ENCODE data around the gene PIM1. TPM values are rescaled to one million over a fixed set of nuclear protein-coding genes. Genes with fewer than 3 reads are reported as not detected.

Gene PIM1
- total RNA-seq, 1 experiment from 2014 or later, result 8.9 TPM

DNA sequence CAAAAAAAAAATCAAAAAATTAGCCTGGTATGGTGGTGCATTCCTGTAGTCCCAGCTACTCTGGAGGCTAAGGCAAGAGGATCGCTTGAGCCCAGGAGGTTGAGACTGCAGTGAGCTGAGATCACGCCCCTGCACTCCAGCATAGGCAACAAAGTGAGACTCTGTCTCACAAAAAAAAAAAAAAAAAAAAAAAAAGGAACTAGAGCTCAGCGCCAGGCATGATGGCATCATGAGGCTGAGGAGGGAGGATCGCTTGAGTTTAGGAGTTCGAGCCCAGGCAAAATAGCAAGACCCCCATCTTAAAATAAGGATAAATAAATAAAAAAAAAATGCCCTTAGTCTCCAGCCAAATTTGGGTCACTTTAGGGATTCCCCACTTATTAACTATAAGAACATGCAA, 40.4 kb upstream of the PIM1 start:
- peaks cover 16% of the 10 kb centered on the region for H3K4me1 ChIP-seq (ENCODE audit: insufficient read depth, low read length, poor library complexity, severe bottlenecking)
- no peak overlapping the region for H3K27ac ChIP-seq (ENCODE audit: low read depth, low read length, poor library complexity, severe bottlenecking)
- intact Hi-C loops (cut with micrococcal nuclease; ENCODE audit: unreplicated experiment), result no loop called here
- H3K27me3 ChIP-seq (replicated peaks; ENCODE audit: insufficient read depth, low read depth, low read length, poor library complexity), result no peaks in the 10 kb centered on the region
- H3K9me3 ChIP-seq (ENCODE audit: low read depth, low read length, poor library complexity, severe bottlenecking), result no peaks in the 10 kb centered on the region
- CTCF ChIA-PET, result no interaction called here
- BruUV-seq (replicated peaks), result no TSS peak
- no peak for DNase-seq (ENCODE audit: low spot score)
- POLR2A ChIA-PET (ENCODE audit: low non-redundant PET), result no interaction called here
- H3K36me3 ChIP-seq (ENCODE audit: insufficient read depth, low read length, poor library complexity, severe bottlenecking), result no peaks in the 10 kb centered on the region
- TF ChIP-seq, protein P1, sequence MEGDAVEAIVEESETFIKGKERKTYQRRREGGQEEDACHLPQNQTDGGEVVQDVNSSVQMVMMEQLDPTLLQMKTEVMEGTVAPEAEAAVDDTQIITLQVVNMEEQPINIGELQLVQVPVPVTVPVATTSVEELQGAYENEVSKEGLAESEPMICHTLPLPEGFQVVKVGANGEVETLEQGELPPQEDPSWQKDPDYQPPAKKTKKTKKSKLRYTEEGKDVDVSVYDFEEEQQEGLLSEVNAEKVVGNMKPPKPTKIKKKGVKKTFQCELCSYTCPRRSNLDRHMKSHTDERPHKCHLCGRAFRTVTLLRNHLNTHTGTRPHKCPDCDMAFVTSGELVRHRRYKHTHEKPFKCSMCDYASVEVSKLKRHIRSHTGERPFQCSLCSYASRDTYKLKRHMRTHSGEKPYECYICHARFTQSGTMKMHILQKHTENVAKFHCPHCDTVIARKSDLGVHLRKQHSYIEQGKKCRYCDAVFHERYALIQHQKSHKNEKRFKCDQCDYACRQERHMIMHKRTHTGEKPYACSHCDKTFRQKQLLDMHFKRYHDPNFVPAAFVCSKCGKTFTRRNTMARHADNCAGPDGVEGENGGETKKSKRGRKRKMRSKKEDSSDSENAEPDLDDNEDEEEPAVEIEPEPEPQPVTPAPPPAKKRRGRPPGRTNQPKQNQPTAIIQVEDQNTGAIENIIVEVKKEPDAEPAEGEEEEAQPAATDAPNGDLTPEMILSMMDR (conservative IDR thresholded peaks at IDR 0.05; ENCODE audit: low read depth, low read length), result no peak
- TF ChIP-seq EZH2 (IDR thresholded peaks at IDR 0.05; ENCODE audit: borderline replicate concordance, low read depth, low read length, poor library complexity, severe bottlenecking), result no peak
- no peak overlapping the region for H3K4me3 ChIP-seq (ENCODE audit: low read depth, low read length, poor library complexity, severe bottlenecking)

GRCh38 chr6:37130704-37131103, 39.2 kb upstream of the PIM1 start:
- Histone ChIP-seq H3K27ac (ENCODE audit: low read depth, low read length, poor library complexity, severe bottlenecking) (no peak overlapping the region), H3K4me3 (ENCODE audit: low read depth, low read length, poor library complexity, severe bottlenecking) (no peak overlapping the region), H3K4me1 (ENCODE audit: insufficient read depth, low read length, poor library complexity, severe bottlenecking) (peaks cover 19% of the 10 kb centered on the region), H3K27me3 (replicated peaks; ENCODE audit: insufficient read depth, low read depth, low read length, poor library complexity) (no peaks in the 10 kb centered on the region), H3K36me3 (ENCODE audit: insufficient read depth, low read length, poor library complexity, severe bottlenecking) (no peaks in the 10 kb centered on the region), H3K9me3 (ENCODE audit: low read depth, low read length, poor library complexity, severe bottlenecking) (no peaks in the 10 kb centered on the region)
- DNase-seq (ENCODE audit: low spot score), result no peak
- POLR2A ChIA-PET (ENCODE audit: low non-redundant PET), result no interaction called here
- no TSS peak for BruUV-seq (replicated peaks)
- TF ChIP-seq EZH2 (IDR thresholded peaks at IDR 0.05; ENCODE audit: borderline replicate concordance, low read depth, low read length, poor library complexity, severe bottlenecking), result no peak
- TF ChIP-seq, protein P1 (conservative IDR thresholded peaks at IDR 0.05; ENCODE audit: low read depth, low read length), result no peak
- intact Hi-C loops (cut with micrococcal nuclease; ENCODE audit: unreplicated experiment), result no loop called here
- CTCF ChIA-PET, result no interaction called here

DNA sequence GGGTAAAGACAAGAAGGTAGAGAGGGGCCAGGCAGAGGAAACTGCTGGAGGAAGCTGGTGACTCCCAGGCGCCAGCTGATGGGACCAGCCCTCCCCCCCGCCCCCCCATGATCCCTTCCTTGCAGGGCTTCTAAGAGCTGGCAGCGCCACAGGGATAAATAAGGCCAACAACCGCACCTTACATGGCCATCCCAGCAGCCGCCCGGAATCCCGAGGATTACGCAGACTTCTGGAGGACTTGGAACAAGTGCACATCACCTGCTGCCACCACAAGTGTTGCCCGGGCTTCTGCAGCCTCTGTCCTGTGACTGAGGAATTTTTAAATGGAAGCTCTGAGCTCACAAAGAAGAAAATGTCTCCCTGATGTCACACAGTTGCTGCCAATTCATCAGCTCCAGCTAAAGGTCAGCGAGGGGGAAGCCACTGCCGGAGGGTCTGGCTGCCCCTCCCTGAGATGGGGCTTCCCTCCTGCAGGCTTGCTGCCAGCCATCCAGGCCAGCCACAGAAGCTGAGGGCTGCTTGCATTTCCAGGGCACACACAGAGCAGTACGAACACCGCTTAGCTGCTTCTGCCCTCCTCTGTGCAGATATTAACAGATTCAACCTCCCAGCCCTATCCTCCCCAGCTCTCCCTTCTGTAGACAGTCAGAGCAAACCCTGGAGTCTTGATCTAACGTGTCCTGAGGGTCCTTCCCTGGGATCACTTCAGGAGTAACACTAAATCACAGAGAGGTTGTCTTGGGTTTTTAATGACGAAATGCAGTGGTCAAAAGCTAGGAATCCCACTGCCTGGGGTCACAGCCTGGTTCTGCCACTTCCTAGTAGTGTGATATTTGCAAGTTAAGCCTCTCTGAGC, 38.6 kb upstream of the PIM1 start:
- Histone ChIP-seq H3K9me3 (ENCODE audit: low read depth, low read length, poor library complexity, severe bottlenecking) (no peaks in the 10 kb centered on the region), H3K27ac (ENCODE audit: low read depth, low read length, poor library complexity, severe bottlenecking) (no peak overlapping the region), H3K27me3 (replicated peaks; ENCODE audit: insufficient read depth, low read depth, low read length, poor library complexity) (no peaks in the 10 kb centered on the region), H3K36me3 (ENCODE audit: insufficient read depth, low read length, poor library complexity, severe bottlenecking) (no peaks in the 10 kb centered on the region), H3K4me3 (ENCODE audit: low read depth, low read length, poor library complexity, severe bottlenecking) (no peak overlapping the region), H3K4me1 (ENCODE audit: insufficient read depth, low read length, poor library complexity, severe bottlenecking) (peaks cover 15% of the 10 kb centered on the region)
- ChIA-PET POLR2A (ENCODE audit: low non-redundant PET) (no interaction called here), CTCF (no interaction called here)
- TF ChIP-seq EZH2 (IDR thresholded peaks at IDR 0.05; ENCODE audit: borderline replicate concordance, low read depth, low read length, poor library complexity, severe bottlenecking), result no peak
- TF ChIP-seq, protein P1 (conservative IDR thresholded peaks at IDR 0.05; ENCODE audit: low read depth, low read length), result no peak
- no TSS peak for BruUV-seq (replicated peaks)
- intact Hi-C loops (cut with micrococcal nuclease; ENCODE audit: unreplicated experiment), result no loop called here
- no peak for DNase-seq (ENCODE audit: low spot score)

Measured in A673 (cell line).